ENCODE results near the gene BMERB1. TPM values are rescaled to one million over a fixed set of nuclear protein-coding genes. Genes with fewer than 3 reads are reported as not detected.

The BMERB1 gene
- total RNA-seq, 4 donors from 2014 or later = 7.0 to 47.9 (median 15.0) TPM

DNA sequence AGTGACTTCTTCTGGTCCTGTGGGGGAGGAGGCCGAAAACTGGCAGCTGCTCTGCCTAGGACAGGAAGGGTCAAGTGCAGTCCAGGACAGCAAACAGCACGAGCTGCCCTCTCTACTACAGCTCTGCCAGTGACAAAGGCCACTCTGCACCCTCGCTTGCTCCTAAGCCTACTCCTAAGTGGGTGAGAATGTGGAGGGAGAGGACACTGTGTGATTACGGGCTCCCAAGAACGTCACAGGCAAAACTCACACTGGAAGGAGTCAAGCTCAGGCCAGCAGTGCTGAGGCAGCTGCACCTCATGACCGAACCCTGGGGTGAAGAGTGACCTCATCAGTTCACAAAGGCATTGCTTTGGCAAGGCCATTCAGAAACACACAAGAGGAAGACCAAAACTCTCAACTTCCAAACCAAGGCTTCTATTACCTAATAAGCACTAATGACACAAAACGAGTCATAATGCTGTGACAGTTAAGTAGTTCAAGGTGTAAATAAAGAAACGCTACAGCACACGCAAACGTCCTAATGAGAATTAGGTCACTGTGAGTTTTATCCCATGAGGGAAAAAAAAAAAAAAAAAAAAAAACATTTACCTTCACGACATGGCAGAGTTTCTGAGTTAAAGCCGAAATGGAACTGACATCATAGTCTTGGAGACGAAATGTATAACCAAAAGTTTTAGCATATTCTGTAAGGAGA is 173.5 kb downstream of the BMERB1 start:
- TF ChIP-seq, protein P1, sequence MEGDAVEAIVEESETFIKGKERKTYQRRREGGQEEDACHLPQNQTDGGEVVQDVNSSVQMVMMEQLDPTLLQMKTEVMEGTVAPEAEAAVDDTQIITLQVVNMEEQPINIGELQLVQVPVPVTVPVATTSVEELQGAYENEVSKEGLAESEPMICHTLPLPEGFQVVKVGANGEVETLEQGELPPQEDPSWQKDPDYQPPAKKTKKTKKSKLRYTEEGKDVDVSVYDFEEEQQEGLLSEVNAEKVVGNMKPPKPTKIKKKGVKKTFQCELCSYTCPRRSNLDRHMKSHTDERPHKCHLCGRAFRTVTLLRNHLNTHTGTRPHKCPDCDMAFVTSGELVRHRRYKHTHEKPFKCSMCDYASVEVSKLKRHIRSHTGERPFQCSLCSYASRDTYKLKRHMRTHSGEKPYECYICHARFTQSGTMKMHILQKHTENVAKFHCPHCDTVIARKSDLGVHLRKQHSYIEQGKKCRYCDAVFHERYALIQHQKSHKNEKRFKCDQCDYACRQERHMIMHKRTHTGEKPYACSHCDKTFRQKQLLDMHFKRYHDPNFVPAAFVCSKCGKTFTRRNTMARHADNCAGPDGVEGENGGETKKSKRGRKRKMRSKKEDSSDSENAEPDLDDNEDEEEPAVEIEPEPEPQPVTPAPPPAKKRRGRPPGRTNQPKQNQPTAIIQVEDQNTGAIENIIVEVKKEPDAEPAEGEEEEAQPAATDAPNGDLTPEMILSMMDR (IDR thresholded peaks at IDR 0.05) = no peak
- TF ChIP-seq POLR2A (IDR thresholded peaks at IDR 0.05) = no peak
- Histone ChIP-seq H3K27ac (no peak overlapping the region), H3K4me1 (no peaks in the 10 kb centered on the region), H3K4me3 (no peak overlapping the region), H3K27me3 (no peaks in the 10 kb centered on the region), H3K9me3 (no peaks in the 10 kb centered on the region), H3K36me3 (peaks cover 0 to 96% (median 6%) of the 10 kb centered on the region in 3 donors)
- DNase-seq = no peak

DNA sequence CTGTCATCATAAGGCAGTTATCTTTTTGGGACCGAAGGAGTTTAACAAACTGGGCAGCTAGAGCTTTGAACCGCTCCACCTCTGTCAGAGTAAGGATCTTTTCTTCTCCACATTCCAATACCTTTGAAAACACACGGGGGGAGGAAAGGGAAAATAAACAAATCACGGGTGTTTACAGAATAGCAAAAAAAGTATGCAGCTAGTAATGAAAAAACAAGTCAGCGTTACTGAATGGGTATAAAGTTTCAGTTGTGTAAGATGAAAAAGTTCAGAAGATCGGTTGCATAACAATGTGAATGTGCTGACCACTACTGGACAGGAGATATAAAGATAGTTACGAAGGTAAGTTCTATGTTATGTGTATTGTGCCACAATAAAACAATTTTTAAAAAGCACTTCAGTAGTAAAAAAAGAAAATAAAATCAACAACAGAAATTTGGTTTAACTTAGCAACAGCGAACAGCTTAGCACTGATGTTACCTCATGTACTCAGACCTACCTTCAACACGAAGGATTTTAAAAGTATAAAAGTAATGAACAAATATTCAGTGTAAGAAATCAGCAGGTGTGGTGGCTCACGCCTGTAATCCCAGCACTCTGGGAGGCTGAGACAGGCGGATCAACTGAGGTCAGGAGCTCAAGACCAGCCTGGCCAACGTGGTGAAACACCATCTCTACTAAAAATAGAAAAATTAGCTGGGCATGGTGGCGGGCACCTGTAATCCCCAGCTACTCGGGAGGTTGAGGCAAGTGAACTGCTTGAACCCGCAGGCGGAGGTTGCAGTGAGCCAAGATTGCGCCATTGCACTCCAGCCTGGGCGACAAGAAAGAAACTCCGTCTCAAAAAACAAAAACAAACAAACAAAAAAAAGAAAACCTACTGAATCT is 174.3 kb downstream of the BMERB1 start:
- Histone ChIP-seq H3K4me3 (no peak overlapping the region), H3K36me3 (peaks cover 0 to 96% (median 2%) of the 10 kb centered on the region in 3 donors), H3K27ac (no peak overlapping the region), H3K27me3 (no peaks in the 10 kb centered on the region), H3K9me3 (no peaks in the 10 kb centered on the region), H3K4me1 (no peaks in the 10 kb centered on the region)
- DNase-seq = no peak
- TF ChIP-seq, protein P1 (IDR thresholded peaks at IDR 0.05) = no peak
- TF ChIP-seq POLR2A (IDR thresholded peaks at IDR 0.05) = no peak

- H3K4me1 ChIP-seq = no peaks in the 10 kb centered on the region
- TF ChIP-seq, protein P1 (IDR thresholded peaks at IDR 0.05) = no peak
- TF ChIP-seq POLR2A (IDR thresholded peaks at IDR 0.05) = no peak
- H3K27me3 ChIP-seq = no peaks in the 10 kb centered on the region
- H3K27ac ChIP-seq = no peak overlapping the region
- peaks cover 0 to 96% (median 0%) of the 10 kb centered on the region in 3 donors for H3K36me3 ChIP-seq
- H3K9me3 ChIP-seq = no peaks in the 10 kb centered on the region
- DNase-seq = no peak
- no peak overlapping the region for H3K4me3 ChIP-seq
Observed at GRCh38 chr16:15609286-15609649, 174.9 kb downstream of the BMERB1 start.

GRCh38 chr16:15610369-15610871 is 176.0 kb downstream of the BMERB1 start:
- no peaks in the 10 kb centered on the region for H3K4me1 ChIP-seq
- H3K27ac ChIP-seq = no peak overlapping the region
- no peak overlapping the region for H3K4me3 ChIP-seq
- no peaks in the 10 kb centered on the region for H3K27me3 ChIP-seq
- TF ChIP-seq, protein P1 (IDR thresholded peaks at IDR 0.05) = no peak
- TF ChIP-seq POLR2A (IDR thresholded peaks at IDR 0.05) = no peak
- H3K36me3 ChIP-seq = peaks cover 0 to 94% (median 0%) of the 10 kb centered on the region in 3 donors
- H3K9me3 ChIP-seq = no peaks in the 10 kb centered on the region
- DNase-seq = no peak

DNA sequence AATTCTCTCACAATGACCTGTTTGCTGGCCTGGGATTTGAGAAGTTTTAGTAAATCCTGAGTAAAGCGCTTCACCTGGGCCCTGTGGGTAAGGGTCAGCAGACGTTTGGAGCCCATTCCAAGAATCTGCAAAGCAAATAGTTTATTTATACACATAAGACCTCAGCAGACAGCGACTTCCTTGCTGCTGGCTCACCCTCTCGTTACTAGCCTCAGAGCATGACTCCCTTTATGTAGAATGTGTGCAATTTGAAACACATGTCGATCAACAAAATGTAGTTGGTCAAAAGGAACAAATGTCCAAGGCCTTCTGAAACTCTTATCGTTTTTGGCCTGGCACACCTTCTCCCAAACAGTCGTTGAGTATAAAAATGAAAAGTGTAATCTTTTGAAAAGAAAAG is 177.2 kb downstream of the BMERB1 start:
- Histone ChIP-seq H3K36me3 (peaks cover 0 to 97% (median 0%) of the 10 kb centered on the region in 3 donors), H3K9me3 (no peaks in the 10 kb centered on the region), H3K4me1 (no peaks in the 10 kb centered on the region), H3K27me3 (no peaks in the 10 kb centered on the region), H3K27ac (no peak overlapping the region), H3K4me3 (no peak overlapping the region)
- DNase-seq = no peak
- TF ChIP-seq, protein P1 (IDR thresholded peaks at IDR 0.05) = no peak
- no peak for TF ChIP-seq POLR2A (IDR thresholded peaks at IDR 0.05)
